Endothelial cell (in vitro differentiated cells): Measurements from ENCODE around the gene WDFY4. TPM values are rescaled to one million over a fixed set of nuclear protein-coding genes. Genes with fewer than 3 reads are reported as not detected.

Source experiments
- DNase-seq: peaks from one replicate; pipeline ENCODE4 v3.0.0; 2021; ENCODE audit warnings: low spot score
- H3K27ac Mint-ChIP-seq: one replicate; pipeline ENCODE4 v1.8.0; 2021; ENCODE audit warnings: mixed read lengths, inconsistent platforms; ENCODE audit not compliant: unreplicated experiment
- H3K27me3 Mint-ChIP-seq: one replicate; pipeline ENCODE4 v1.8.0; 2021; ENCODE audit warnings: mild to moderate bottlenecking, moderate library complexity, mixed read lengths, inconsistent platforms; ENCODE audit not compliant: unreplicated experiment
- H3K36me3 Mint-ChIP-seq: one replicate; pipeline ENCODE4 v1.8.0; 2021; ENCODE audit warnings: mild to moderate bottlenecking, low read depth, mixed read lengths, inconsistent platforms; ENCODE audit not compliant: unreplicated experiment
- H3K4me1 Mint-ChIP-seq: one replicate; pipeline ENCODE4 v1.8.0; 2021; ENCODE audit warnings: mild to moderate bottlenecking, mixed read lengths, inconsistent platforms; ENCODE audit not compliant: unreplicated experiment
- H3K4me3 Mint-ChIP-seq: one replicate; pipeline ENCODE4 v1.8.0; 2021; ENCODE audit warnings: mild to moderate bottlenecking, mixed read lengths, inconsistent platforms; ENCODE audit not compliant: unreplicated experiment
- H3K9me3 Mint-ChIP-seq: one replicate; pipeline ENCODE4 v1.8.0; 2021; ENCODE audit warnings: mixed read lengths, inconsistent platforms; ENCODE audit not compliant: unreplicated experiment
- CTCF ChIP-seq: fragments of 200-600 bp; sonication (generic); IDR thresholded peaks from one replicate; pipeline ENCODE4 v1.5.0; 2021; ENCODE audit warnings: antibody characterized with exemption; ENCODE audit not compliant: unreplicated experiment
- total RNA-seq: library from RNA; stranded (reverse); fragmentation: NEBNext Ultra II Directional; extraction: Animal tissue kit (Norgen Biotek cat#: 25700); gene quantifications from one replicate; pipeline ENCODE4 v1.2.1, GENCODE V29; 2021; ENCODE audit not compliant: unreplicated experiment

WDFY4 gene
- total RNA-seq, 1 donor from 2014 or later = 0.54 TPM

- H3K4me3 Mint-ChIP-seq = no peak overlapping the region
These were observed 86.0 kb downstream of the WDFY4 start for GRCh38 chr10:48770561-48771089.

GRCh38 chr10:48771234-48771633 lies 86.6 kb downstream of the WDFY4 start:
- no peak overlapping the region for H3K27ac Mint-ChIP-seq

More at GRCh38 chr10:48770561-48771089, 86.0 kb downstream of the WDFY4 start:
- Mint-ChIP-seq H3K27ac (no peak overlapping the region), H3K4me1 (no peaks in the 10 kb centered on the region), H3K9me3 (no peaks in the 10 kb centered on the region), H3K36me3 (no peaks in the 10 kb centered on the region), H3K27me3 (peaks cover 6% of the 10 kb centered on the region)
- no peak for DNase-seq
- no peak for TF ChIP-seq CTCF

GRCh38 chr10:48772059-48772458 lies 87.4 kb downstream of the WDFY4 start:
- H3K4me1 Mint-ChIP-seq = no peaks in the 10 kb centered on the region
- peaks cover 6% of the 10 kb centered on the region for H3K27me3 Mint-ChIP-seq
- H3K27ac Mint-ChIP-seq = no peak overlapping the region
- no peaks in the 10 kb centered on the region for H3K36me3 Mint-ChIP-seq
- no peaks in the 10 kb centered on the region for H3K9me3 Mint-ChIP-seq
- TF ChIP-seq CTCF = no peak
- DNase-seq = no peak
- no peak overlapping the region for H3K4me3 Mint-ChIP-seq

More at GRCh38 chr10:48771234-48771633, 86.6 kb downstream of the WDFY4 start:
- H3K27me3 Mint-ChIP-seq = peaks cover 6% of the 10 kb centered on the region
- no peak overlapping the region for H3K4me3 Mint-ChIP-seq
- H3K9me3 Mint-ChIP-seq = no peaks in the 10 kb centered on the region
- no peaks in the 10 kb centered on the region for H3K4me1 Mint-ChIP-seq
- no peaks in the 10 kb centered on the region for H3K36me3 Mint-ChIP-seq
- no peak for TF ChIP-seq CTCF
- DNase-seq = no peak

- H3K27ac Mint-ChIP-seq = no peak overlapping the region
- TF ChIP-seq CTCF = no peak
- H3K4me3 Mint-ChIP-seq = no peak overlapping the region
- no peaks in the 10 kb centered on the region for H3K4me1 Mint-ChIP-seq
- no peaks in the 10 kb centered on the region for H3K9me3 Mint-ChIP-seq
- H3K27me3 Mint-ChIP-seq = peaks cover 8% of the 10 kb centered on the region
- no peak for DNase-seq
- no peaks in the 10 kb centered on the region for H3K36me3 Mint-ChIP-seq
These were observed 88.9 kb downstream of the WDFY4 start for GRCh38 chr10:48773580-48773979.

- H3K27me3 Mint-ChIP-seq = peaks cover 8% of the 10 kb centered on the region
- no peaks in the 10 kb centered on the region for H3K36me3 Mint-ChIP-seq
- no peaks in the 10 kb centered on the region for H3K4me1 Mint-ChIP-seq
- H3K9me3 Mint-ChIP-seq = no peaks in the 10 kb centered on the region
- no peak overlapping the region for H3K27ac Mint-ChIP-seq
- DNase-seq = no peak
- no peak overlapping the region for H3K4me3 Mint-ChIP-seq
- TF ChIP-seq CTCF = no peak
These were observed 89.9 kb downstream of the WDFY4 start for GRCh38 chr10:48774416-48775205.
